ENCODE results near the gene HM13. TPM values are rescaled to one million over a fixed set of nuclear protein-coding genes. Genes with fewer than 3 reads are reported as not detected.
A peak's percentile ranks its signal among the peaks of the same experiment; 100 is the strongest.
"Not testable (repeated sequence)": the region's sequence is repeated elsewhere in the genome, so short reads cannot be mapped to it uniquely, and the experiment has no call there.

The HM13 gene
- total RNA-seq, 1 donor from 2014 or later: 39.2 TPM

DNA sequence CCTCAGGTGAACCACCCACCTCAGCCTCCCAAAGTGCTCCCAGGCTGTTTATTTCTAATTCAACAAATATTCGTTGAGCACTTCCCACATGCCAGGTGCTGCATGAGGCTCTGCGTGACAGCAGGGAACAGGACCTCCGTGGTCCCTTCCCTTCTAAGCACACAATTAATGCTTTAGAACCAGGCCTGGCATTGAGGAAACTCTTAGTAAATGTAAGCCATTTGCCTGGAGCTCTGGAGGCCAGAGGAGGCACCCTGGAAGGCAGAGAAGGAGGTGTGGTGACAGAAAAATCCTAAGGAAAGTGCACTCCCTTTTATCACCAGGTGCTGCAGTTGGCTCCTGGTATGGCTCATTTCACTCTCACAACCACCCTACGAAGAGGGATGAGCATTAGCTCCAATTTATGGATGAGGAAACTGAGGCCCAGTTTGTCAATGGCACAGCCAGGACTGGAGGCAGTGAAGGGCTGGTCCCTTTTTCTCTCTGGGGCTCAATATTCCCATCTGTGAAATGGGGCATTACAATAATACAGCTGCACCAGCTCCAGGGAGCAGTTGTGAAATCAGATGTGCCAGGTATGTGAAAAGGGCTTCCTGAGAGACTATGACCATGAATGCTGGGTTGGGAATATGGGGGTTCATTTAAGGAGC, 82.7 kb downstream of the HM13 start:
- no peak for ATAC-seq
- intact Hi-C loops (cut with micrococcal nuclease): no loop called here
- DNase-seq: no peak

DNA sequence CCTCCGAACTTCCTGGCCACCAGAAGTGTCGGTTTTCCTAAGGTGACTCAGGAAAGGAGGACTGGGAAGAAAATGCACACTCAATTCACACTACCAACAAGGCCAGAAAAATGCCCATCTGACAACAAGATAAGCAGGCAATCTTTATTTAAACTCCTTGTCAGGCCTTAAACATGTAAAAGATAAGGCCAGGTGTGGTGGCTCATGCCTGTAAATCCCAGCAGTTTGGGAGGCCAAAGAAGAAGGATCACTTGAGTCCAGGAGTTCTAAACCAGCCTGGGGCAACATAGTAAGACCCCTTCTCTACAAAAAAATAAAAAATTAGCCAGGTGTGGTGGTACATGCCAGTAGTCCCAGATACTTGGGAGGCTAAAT, 83.2 kb downstream of the HM13 start:
- intact Hi-C loops (cut with micrococcal nuclease): no loop called here
- ATAC-seq: no peak
- no peak for DNase-seq

DNA sequence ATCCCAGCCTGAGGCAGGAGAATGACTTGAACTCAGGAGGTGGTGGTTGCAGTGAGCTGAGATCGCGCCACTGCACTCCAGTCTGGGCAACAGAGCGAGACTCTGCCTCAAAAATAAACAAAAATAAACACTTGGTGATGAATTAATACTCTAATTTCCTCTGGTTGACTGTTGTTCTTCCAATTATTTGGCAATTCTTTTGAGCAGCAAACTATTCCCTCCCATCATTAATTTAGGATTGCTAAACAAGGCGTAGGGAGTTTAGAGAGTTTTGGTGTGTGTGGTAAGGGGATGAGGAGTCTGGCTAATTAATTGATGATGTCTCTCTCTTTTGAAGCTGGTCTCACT, 88.2 kb downstream of the HM13 start:
- ATAC-seq (no peak), DNase-seq (no peak)
- intact Hi-C loops (cut with micrococcal nuclease): no loop called here

DNA sequence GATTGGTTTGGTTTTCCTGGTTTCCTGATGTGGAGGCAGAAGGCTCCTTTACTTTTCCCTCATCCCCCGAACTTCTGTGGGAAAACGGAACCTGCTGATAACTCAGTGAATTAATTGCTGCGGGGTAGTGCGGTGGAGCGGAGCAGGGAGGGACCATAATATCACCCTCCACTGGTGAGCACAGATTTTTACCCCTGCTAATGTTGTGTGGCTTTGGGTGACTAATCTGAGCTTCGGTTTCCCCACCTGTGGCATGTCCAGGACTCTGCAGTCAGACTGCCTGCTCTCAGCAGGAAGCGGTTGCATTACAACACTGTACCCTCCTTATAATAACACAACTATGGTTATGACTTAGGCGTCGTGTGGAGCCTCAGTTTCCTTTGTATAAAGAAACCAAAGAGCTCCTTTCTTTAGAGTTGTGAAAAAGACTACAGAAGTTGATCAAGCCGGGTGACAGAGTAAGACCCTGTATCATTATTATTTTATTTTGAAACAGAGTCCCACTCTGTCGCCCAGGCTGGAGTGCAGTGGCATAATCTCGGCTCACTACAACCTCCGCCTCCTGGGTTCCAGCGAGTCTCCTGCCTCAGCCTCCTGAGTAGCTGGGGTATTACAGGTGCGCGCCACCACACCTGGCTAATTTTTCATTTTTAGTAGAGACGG, 88.7 kb downstream of the HM13 start:
- no peak for DNase-seq
- intact Hi-C loops (cut with micrococcal nuclease): no loop called here
- no peak for ATAC-seq

DNA sequence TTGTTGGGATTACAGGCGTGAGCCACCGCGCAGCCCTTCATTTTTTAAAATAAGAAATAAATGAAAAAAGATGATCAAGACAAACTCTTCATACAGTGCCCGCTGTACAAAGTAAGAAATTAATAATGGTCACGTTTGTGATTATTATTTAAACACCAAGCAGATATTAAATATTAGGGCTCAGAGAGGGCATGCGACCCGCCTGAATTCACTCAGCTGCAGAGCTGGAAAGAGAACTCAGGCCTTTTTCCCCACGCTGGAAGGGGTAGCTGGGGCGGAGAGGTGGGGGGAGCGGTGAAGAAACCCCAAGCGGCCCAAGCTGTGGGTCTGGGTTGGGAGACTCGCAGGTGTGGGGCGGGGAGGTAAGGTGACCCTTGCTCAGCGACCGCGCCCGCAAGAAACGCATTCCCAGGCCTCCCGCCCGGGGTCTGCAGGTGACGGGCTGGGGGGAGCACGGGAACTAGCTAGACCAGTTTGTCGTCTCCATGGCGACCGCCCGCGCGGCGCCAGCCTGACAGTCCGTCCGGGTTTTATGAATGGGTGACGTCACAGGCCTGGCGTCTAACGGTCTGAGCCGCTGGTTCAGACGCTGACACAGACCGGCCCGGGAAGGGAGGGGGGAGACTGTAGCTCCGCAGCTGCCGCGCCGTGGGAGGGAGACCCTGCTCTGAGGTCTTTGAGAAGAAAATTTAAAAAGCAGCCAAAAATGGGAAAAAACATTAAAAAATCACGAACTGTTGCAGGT, 89.8 kb downstream of the HM13 start:
- intact Hi-C loops (cut with micrococcal nuclease): no loop called here
- peak; percentile 81 for ATAC-seq

DNA sequence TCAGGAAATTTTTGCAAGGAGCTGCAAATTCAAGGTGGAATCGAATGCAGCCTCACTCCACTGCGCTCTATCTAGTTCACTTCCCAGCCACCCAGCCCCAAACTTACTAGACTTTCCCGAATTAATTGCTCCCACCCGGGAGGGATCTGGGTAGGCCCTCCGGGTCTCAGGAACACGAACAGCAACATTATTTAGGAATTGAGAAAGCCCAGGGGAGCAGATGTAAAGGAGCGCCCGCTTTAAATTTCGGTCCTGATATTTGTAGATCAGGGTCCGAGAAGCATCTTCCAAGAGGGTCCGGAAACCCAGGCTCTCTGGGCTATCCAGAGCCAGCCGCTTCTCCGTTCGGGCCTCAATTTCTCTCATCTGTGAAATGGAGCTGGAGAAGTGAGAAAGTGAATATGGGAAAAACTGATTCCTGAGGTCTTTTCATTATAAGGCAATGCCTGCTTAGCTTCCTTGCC, 90.4 kb downstream of the HM13 start:
- intact Hi-C loops (cut with micrococcal nuclease): no loop called here
- ATAC-seq (no peak), DNase-seq (no peak)

More for the DNA sequence above, 89.8 kb downstream of the HM13 start:
- DNase-seq: peak; percentile 94

DNA sequence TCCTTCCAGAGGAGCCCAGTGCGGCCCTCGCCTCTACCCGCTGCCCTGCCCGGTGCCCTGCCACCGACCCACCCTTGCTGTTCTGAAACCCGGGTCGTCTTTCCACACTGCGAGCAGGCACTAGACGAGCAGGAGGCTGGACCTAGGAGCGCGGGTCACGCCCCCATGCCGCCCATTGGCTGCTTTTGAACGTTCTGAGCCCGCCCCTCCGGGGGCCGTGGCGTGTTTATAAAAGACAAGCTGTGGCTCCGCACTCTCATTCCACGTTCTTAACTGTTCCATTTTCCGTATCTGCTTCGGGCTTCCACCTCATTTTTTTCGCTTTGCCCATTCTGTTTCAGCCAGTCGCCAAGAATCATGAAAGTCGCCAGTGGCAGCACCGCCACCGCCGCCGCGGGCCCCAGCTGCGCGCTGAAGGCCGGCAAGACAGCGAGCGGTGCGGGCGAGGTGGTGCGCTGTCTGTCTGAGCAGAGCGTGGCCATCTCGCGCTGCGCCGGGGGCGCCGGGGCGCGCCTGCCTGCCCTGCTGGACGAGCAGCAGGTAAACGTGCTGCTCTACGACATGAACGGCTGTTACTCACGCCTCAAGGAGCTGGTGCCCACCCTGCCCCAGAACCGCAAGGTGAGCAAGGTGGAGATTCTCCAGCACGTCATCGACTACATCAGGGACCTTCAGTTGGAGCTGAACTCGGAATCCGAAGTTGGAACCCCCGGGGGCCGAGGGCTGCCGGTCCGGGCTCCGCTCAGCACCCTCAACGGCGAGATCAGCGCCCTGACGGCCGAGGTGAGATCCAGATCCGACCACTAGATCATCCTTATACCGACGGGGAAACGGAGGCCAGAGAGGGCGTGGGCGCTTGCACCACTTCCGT, 91.0 kb downstream of the HM13 start, which contains the start of gene ID1:
TSS of gene ID1 (plus strand) at position 259 of the 871 bp plus-strand sequence. CDS start at position 358, 99 bp downstream.
- peak; percentile 96 for DNase-seq
- ATAC-seq: peak; percentile 91
- intact Hi-C loops (cut with micrococcal nuclease): no loop called here

DNA sequence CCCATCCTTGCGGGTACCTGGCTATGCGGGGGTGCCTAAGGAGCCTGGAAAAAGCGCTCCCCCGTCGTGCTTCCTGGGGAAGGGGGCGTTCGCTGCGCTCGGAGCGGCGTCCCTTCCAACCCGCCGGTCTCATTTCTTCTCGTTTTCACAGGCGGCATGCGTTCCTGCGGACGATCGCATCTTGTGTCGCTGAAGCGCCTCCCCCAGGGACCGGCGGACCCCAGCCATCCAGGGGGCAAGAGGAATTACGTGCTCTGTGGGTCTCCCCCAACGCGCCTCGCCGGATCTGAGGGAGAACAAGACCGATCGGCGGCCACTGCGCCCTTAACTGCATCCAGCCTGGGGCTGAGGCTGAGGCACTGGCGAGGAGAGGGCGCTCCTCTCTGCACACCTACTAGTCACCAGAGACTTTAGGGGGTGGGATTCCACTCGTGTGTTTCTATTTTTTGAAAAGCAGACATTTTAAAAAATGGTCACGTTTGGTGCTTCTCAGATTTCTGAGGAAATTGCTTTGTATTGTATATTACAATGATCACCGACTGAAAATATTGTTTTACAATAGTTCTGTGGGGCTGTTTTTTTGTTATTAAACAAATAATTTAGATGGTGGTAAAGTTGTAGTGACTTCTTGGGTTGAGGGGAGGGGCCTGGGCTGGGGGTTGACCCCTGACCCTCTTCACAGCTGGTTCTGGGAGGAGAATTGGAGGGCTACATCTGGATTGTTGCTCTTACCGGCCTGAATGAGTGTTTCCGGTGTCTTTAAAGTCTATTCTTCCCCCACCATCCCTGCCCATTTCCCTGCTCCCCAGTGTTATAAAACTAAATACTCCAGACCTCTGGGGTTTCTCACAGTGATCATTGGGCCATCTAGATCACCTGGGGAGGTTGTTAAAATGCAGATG, 91.9 kb downstream of the HM13 start:
- peak; percentile 39 for DNase-seq
- intact Hi-C loops (cut with micrococcal nuclease): no loop called here
- no peak for ATAC-seq

DNA sequence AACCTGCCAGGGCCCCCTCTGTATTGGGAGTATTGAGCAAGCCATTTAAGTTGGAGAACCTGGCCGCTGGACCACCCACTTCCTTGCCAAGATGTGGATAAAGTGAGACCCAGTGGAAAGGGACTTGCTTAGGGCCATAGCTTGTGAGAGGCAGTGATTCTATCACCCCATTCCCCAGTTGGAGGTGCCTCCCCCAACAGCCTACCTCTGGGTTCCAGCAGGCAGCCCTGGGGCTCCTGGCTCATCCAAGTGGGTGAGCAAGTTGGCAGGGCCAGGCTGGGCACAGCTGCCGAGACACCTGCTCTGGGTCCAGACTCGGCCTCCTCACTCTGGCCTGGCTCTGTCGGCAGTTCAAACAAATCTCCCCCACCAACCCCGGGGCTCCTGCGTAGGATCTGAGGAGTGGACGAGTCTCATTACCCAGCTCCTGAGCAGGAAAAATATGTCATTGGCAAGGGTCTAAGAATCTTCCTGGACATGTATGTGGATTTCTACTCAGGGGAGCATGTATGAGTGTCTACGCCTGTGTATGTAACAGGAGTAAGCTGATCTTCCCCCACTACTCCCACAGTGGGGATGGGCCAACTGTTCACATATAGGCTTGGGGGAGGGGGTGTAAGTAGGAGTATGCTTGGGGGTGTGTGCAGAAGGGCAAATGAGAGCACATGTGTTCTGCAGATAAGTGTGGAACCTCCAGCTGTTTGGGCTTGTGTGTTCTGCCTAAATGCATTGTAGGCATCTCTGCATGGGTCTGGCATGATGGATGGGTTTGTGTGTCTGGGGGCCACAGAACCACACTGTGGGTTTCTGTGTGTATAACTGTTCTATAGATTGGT, 92.8 kb downstream of the HM13 start:
- ATAC-seq (no peak), DNase-seq (no peak)
- intact Hi-C loops (cut with micrococcal nuclease): no loop called here

DNA sequence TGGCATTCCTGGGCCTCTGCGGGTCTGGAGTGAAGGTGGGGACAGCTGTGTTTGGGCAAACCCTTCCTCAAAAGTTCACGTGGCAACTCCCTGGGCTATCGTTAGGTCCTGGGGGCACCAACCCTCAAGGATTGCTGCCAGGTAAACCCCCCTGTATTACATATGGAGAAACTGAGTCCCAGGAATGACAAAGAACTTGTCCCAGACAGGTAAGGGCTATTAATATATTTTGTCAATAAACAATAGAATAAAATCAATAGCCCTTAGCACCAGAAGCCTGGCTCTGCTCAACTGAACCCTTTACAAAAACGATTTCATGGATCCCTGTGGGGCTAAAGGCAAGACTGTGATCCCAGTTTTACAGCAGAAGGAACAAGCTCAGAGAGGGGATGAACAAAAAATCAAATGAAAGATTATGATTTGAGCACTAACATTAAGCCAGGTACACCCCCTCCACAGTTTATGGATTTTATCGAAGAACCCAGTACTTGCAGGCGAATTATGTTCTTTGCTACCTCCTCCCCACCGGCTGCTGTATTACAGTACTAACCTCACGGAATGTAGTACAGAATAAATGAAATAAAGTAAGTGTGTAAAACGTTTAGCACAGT, 93.5 kb downstream of the HM13 start:
- no peak for DNase-seq
- intact Hi-C loops (cut with micrococcal nuclease): no loop called here
- ATAC-seq: no peak

DNA sequence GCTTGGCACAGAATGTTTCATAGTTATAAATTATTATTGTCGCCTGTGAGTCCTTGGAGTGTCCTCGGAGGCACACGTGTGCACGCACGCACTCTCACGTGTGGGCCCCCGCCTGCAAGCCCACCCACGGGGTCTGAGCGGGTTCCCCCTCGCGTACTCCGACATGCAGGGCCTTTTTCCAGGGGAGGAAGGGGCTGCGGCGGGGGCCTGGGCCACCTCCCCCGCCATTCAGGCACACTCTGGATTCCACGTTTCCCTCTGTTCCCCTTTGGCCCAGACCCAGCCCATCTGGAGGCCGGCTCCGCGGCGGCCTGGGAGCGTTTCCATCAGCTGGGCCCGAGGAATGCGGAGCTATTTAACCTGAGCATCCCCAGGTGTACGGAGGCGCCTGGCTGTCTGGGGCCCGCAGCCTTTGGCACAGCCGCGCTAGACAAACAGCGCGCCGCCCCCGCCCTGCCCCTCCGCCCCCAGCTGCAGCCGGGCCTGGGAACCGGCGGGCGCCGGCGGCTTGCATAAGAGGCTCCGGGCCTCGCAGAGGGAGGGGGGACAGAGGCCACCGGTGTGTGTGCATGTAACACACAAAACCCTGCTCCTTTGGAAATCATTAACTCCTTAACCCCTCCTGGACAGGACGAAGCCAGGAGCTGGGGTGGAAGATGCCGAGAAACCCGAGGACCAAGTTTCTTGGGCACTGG, 94.2 kb downstream of the HM13 start:
- ATAC-seq (peak; percentile 21), DNase-seq (peak; percentile 81)
- intact Hi-C loops (cut with micrococcal nuclease): no loop called here

DNA sequence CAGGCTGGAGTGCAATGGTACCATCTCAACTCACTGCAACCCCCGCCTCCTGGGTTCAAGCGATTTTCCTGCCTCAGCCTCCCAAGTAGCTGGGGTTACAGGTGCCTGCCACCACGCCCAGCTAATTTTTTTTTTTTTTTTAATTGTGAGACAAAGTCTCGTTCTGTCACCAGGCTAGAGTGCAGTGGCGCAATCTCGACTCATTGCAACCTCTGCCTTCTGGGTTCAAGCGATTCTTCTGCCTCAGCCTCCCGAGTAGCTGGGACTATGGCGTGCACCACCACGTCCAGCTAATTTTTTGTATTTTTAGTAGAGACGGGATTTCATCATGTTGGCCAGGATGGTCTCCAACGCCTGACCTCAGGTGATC, 98.0 kb downstream of the HM13 start:
- ATAC-seq: not testable (repeated sequence)

DNA sequence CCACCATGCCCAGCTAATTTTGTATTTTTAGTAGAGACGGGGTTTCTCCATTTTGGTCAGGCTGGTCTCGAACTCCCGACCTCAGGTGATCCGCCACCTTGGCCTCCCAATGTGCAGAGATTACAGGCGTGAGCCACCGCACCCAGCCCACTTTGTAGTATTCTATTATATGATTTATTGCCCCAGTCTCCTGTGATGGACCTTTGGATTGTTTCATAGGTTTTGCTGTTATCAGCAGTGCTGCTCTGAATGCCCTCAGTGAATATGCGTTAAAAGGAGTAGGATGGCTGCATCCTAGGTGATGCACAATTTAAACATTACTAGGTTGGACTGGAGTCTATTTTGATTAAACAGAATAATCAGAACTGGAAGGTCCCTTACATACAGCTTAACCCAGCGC, 101.2 kb downstream of the HM13 start:
- intact Hi-C loops (cut with micrococcal nuclease): no loop called here
- ATAC-seq: no peak
- DNase-seq: no peak

More for the DNA sequence above, 98.0 kb downstream of the HM13 start:
- intact Hi-C loops (cut with micrococcal nuclease): loop anchor here (2.0 kb wide), 1 partner anchor 49 kb away; no protein-coding TSS in a partner anchor
- not testable (repeated sequence) for DNase-seq

DNA sequence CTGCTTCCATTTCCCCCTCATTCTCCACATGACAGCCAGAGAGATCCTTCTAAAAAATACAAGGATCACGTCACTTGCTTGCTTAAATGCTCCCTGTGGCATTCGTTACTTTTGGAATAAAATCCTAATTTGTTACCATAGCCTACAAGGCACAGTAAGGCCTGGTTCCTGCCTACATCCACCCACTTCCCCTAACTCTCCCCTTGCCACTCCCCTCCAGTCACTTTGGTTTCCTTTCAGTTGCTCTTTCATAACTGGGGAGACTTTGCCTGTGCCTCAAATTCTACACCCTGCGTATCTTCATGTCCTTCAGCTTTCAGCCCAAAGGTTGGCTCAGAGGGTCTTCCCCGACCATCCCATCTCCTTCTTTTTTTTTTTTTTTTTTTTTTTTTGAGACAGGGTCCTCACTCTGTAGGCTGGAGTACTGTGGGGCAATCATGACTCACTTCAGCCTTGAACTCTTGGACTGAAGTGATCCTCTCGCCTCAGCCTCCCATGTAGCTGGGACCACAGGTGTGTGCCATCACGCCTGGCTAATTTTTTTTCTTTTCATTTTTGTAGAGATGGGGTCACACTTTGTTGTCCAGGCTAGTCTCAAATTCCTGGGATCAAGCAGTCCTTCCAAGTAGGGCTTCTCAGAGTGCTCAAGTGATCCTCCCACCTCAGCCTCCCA, 103.3 kb downstream of the HM13 start:
- ATAC-seq (no peak), DNase-seq (no peak)
- intact Hi-C loops (cut with micrococcal nuclease): no loop called here
